HFFc6 (cell line): Measurements from ENCODE around the gene BMF. TPM values are rescaled to one million over a fixed set of nuclear protein-coding genes. Genes with fewer than 3 reads are reported as not detected.
A peak's percentile ranks its signal among the peaks of the same experiment; 100 is the strongest.

Experiments
- DNase-seq: peaks from one replicate; pipeline ENCODE4 v3.0.0-alpha.2; 2018
- H3K27ac Mint-ChIP-seq: 2 replicates; pipeline ENCODE4 v1.8.0; 2020; ENCODE audit warnings: mild to moderate bottlenecking, mixed read lengths
- H3K27me3 Mint-ChIP-seq: 2 replicates; pipeline ENCODE4 v1.8.0; 2021; ENCODE audit warnings: mild to moderate bottlenecking, moderate library complexity, mixed read lengths; ENCODE audit not compliant: insufficient read depth
- H3K36me3 Mint-ChIP-seq: 2 replicates; pipeline ENCODE4 v1.8.0; 2021; ENCODE audit warnings: low read depth, mixed read lengths
- H3K4me1 Mint-ChIP-seq: 2 replicates; pipeline ENCODE4 v1.8.0; 2020; ENCODE audit warnings: low read depth, mixed read lengths
- H3K4me3 Mint-ChIP-seq: 2 replicates; pipeline ENCODE4 v1.8.0; 2020; ENCODE audit warnings: mild to moderate bottlenecking, moderate library complexity, mixed read lengths
- H3K9me3 Mint-ChIP-seq: 2 replicates; pipeline ENCODE4 v1.8.0; 2020; ENCODE audit warnings: mild to moderate bottlenecking, mixed read lengths
- total RNA-seq, 6 experiments: library from RNA; stranded (reverse); fragmentation: NEBNext Ultra II Directional; extraction: Animal tissue kit (Norgen Biotek cat#: 25700); gene quantifications; 2 replicates in 1 of 6; 3 replicates in 5 of 6; pipeline ENCODE4 v1.2.3, GENCODE V29; 2021
- TF ChIP-seq, protein P1 (sequence below): fragments of 200-600 bp; sonication (generic); IDR thresholded peaks from 2 replicates; pipeline ENCODE4 v1.5.0; 2021; ENCODE audit warnings: antibody characterized with exemption, mild to moderate bottlenecking

Gene BMF
- total RNA-seq, 6 experiments from 2014 or later = 0.57 to 1.2 (median 0.81) TPM

DNA sequence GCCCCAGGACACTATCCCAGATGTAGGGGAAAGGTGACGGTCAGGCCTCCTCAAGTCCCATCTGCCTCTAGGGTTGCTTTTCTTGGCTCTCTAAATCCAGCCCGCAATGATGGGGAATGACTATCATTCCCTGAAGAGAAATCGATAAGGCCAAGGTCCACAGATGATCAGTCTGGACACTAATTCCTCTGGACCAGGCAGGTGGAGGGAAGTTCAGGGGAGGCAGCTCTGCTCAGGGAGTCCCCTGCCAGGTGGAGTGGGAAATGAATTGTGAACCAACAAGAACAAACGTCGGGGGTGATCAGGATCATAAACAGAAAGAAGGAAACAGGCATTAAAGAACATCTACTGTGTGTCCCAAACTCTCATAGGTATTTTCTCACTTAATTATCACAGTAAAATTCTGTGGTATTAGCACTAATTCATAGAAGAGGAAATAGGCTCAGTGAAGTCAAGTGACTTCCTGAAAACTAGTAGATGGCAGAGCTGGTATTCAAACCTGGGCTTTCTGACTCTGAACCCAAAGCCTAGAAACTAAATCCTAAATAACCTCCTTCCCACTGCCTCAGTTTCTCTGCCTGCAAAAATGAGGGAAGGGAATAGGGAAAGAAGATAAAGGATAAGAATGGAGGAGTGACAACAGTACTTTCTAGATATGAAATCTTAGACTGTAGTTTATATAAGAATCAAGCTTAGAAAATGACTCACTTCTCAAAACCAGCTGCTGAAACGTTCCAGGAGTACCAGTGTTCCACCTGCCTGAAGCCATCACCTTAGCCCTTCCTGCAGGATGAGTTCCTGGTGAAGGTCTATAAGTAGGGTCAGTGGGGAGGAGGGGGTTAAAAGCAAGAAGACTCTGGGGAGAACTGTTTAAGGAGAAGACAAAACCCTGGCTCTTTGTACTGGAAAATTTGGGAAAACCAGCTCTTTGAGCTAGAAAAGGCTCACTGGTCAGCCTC is 7.5 kb downstream of the BMF start:
- H3K27me3 Mint-ChIP-seq = peaks cover 3% of the 10 kb centered on the region; the same call in 1 of the 2 replicates
- H3K4me3 Mint-ChIP-seq = 0 out of 2 replicates have a peak overlapping the region, but pooled peaks have one; percentile 6
- no peaks in the 10 kb centered on the region for H3K36me3 Mint-ChIP-seq
- TF ChIP-seq, protein P1, sequence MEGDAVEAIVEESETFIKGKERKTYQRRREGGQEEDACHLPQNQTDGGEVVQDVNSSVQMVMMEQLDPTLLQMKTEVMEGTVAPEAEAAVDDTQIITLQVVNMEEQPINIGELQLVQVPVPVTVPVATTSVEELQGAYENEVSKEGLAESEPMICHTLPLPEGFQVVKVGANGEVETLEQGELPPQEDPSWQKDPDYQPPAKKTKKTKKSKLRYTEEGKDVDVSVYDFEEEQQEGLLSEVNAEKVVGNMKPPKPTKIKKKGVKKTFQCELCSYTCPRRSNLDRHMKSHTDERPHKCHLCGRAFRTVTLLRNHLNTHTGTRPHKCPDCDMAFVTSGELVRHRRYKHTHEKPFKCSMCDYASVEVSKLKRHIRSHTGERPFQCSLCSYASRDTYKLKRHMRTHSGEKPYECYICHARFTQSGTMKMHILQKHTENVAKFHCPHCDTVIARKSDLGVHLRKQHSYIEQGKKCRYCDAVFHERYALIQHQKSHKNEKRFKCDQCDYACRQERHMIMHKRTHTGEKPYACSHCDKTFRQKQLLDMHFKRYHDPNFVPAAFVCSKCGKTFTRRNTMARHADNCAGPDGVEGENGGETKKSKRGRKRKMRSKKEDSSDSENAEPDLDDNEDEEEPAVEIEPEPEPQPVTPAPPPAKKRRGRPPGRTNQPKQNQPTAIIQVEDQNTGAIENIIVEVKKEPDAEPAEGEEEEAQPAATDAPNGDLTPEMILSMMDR = no peak
- peak overlapping the region; percentile 56 for H3K27ac Mint-ChIP-seq
- H3K9me3 Mint-ChIP-seq = no peaks in the 10 kb centered on the region
- H3K4me1 Mint-ChIP-seq = peaks cover 88% of the 10 kb centered on the region
- DNase-seq = no peak

DNA sequence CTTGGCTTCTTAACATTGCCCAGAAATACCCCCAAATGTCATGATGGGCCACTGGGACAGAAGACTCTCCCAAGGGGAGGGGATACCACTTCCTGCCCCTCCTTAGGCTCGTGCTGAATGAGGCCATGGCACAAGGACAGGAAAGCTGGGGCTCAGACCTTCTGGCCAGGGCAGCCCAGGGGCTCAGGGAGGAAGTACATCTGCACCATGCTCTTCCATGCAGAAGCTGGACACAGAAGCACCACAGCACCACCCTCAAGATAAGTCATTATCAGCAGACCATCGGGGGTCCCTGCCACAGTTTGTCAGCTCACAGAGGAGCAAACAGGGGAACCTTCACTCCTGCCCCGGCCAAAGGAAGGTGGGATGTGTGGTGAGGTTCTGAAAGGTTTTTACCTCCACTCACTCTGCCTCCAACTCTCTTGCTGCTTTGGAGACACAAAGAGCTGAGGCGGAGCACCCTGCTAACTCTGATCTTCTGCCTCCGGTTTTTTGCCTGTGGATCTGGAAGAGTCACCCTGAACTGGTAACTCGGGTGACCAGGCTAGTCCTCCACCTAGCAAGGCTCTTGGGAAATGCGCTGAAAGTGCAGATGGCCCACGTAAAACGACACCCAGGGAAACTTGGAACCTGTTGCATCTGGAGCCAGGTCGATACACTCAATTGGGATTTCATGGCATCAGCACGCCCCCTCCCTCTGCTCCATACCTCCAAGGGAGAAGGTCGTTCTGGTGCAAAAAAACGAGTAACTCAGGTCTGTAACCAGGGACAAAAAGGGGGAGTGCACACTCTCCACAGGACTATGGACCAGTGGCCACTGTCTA is 8.3 kb downstream of the BMF start:
- Mint-ChIP-seq H3K27me3 (0 out of 2 replicates have a peak, but pooled peaks cover 3% of the 10 kb centered on the region), H3K9me3 (no peaks in the 10 kb centered on the region), H3K27ac (peak overlapping the region; percentile 99), H3K36me3 (no peaks in the 10 kb centered on the region), H3K4me3 (peak overlapping the region; percentile 39), H3K4me1 (peaks cover 93% of the 10 kb centered on the region)
- no peak for DNase-seq
- TF ChIP-seq, protein P1 = no peak

DNA sequence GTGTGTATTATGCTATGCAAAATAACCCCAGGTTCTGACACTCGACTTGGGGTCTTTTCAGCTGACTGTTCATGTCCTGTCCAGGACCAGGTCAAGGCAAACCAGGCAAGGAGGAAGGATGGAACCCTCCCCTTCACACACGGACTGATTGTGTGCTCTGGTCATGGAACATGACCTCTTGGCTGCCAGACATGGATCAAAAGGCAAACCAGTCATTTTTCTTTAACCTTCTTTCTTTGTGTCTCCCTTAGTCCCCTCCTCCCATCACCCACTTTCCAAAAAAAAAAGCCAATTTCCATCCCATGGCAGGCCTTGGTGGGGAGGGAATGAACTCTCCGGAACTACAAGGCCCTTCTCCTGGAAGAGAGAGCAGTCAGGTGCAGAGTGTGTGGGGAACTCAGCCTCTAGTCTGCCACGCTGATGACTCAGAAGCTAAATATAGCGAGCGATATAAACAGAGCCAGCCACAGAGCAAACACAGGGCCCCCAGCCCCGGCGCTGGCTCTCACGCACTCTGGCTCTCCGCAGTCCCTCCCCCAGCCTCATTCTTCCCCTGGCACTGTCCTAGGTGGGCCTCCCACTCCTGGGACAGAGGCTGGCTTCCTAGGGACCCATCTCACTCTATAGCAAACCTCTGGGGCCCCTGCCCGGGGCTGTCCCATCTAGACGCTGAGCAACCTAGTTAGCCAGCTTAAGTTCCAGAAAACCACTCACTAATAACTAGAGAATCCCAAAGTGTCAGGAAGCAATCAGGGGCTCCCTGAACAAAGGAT is 10.0 kb downstream of the BMF start:
- Mint-ChIP-seq H3K27me3 (no peaks in the 10 kb centered on the region), H3K27ac (peak overlapping the region; percentile 99), H3K9me3 (no peaks in the 10 kb centered on the region), H3K4me1 (peaks cover 84% of the 10 kb centered on the region), H3K36me3 (no peaks in the 10 kb centered on the region), H3K4me3 (peak overlapping the region; percentile 76)
- peak; percentile 91 for DNase-seq
- TF ChIP-seq, protein P1 = no peak

DNA sequence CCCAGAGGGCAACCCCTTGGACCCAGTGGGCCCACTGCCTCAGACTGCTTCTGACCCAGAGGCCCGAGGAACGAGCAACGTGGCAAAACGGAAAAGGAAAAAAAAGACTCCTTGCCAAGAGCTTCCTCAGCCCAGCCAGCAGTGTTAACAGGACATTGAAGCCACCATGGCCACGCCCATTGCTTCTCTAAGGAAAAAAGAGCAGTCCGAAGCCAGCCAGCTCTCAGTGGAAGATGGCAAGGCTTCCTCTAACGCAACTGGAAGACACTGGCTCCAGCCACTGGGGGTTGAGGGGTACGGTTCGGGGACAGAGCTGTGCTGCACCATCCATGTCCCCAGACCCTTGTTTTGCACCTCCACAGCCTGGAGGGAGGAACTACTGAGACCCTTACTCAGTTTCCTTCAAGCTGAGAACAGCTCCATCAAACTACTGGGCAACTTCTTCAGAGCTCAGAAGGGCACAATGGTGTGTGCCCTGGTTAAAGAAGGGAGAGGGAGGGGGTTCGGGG is 10.7 kb downstream of the BMF start:
- H3K27me3 Mint-ChIP-seq = no peaks in the 10 kb centered on the region
- H3K36me3 Mint-ChIP-seq = no peaks in the 10 kb centered on the region
- H3K4me1 Mint-ChIP-seq = peaks cover 84% of the 10 kb centered on the region
- DNase-seq = no peak
- peak overlapping the region; percentile 76; the same call in 1 of the 2 replicates for H3K4me3 Mint-ChIP-seq
- peak overlapping the region; percentile 99 for H3K27ac Mint-ChIP-seq
- no peaks in the 10 kb centered on the region for H3K9me3 Mint-ChIP-seq
- TF ChIP-seq, protein P1 = no peak
